ENCODE data around the gene PPIP5K2. TPM values are rescaled to one million over a fixed set of nuclear protein-coding genes. Genes with fewer than 3 reads are reported as not detected.

PPIP5K2 gene
- total RNA-seq, 2 donors from 2014 or later, result 23.9 to 24.9 TPM

DNA sequence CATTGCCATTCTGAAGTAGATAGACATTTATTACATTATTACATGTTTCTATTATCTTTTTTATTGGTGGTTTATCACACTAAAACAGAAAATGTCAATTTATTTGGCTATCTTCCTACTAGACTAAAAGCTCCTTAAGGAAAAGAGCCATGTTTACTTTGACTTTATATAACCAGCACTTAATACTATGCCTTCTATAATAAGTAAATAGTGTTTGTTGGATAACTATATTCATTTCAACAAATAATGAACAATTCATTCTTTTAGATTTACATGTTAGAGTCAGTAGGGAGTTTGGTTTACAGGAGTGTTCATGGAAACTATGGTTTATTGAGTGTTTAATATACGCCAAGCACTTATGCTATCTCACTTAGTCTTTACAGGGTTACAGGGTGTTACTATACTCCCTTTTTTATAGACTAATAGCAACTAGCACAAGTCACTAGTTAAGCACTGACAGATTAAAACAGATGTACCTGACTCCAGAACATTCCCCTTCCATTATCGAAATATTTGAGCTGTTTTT, 7.3 kb downstream of the PPIP5K2 start:
- intact Hi-C loops (cut with DNase I), result loop anchor here (10.0 kb wide), 1 partner anchor 543 kb away; no protein-coding TSS in a partner anchor
- H3K36me3 ChIP-seq, result no peaks in the 10 kb centered on the region
- TF ChIP-seq POLR2A (IDR thresholded peaks at IDR 0.05), result no peak
- TF ChIP-seq POLR2AphosphoS5 (IDR thresholded peaks at IDR 0.05), result no peak
- no peak for TF ChIP-seq CTCF (IDR thresholded peaks at IDR 0.05)
- no peaks in the 10 kb centered on the region for H3K9me3 ChIP-seq
- H3K27ac ChIP-seq, result no peak overlapping the region
- no peak overlapping the region for H3K4me3 ChIP-seq
- no peaks in the 10 kb centered on the region for H3K27me3 ChIP-seq (replicated peaks; ENCODE audit: insufficient read depth)
- DNase-seq (ENCODE audit: low spot score), result no peak
- 83% methylated on average over 2 of the region's 2 CpGs for WGBS
- H3K4me1 ChIP-seq (replicated peaks), result no peaks in the 10 kb centered on the region

DNA sequence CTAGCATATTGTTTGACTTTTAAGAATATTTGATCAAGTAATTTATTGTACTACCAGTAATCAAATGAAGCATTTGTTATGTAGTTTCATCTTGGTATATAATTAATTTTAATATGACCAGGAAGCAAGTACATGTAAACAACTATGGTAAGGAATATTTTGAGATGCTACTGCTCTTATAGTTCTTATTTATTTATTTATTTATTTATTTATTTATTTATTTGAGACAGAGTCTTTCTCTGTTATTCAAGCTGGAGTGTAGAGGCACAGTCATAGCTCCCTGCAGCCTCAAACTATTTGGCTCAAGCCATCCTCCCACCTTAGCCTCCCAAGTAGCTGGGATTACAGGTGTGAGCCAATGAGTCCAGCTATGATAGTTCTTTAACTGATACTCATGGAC, 8.1 kb downstream of the PPIP5K2 start:
- TF ChIP-seq CTCF (IDR thresholded peaks at IDR 0.05) (no peak), POLR2A (IDR thresholded peaks at IDR 0.05) (no peak)
- Histone ChIP-seq H3K36me3 (no peaks in the 10 kb centered on the region), H3K9me3 (no peaks in the 10 kb centered on the region), H3K27ac (no peak overlapping the region), H3K4me1 (replicated peaks) (no peaks in the 10 kb centered on the region), H3K4me3 (no peak overlapping the region), H3K27me3 (replicated peaks; ENCODE audit: insufficient read depth) (no peaks in the 10 kb centered on the region)
- DNase-seq (ENCODE audit: low spot score), result no peak
- intact Hi-C loops (cut with DNase I), result loop anchor here (10.0 kb wide), 1 partner anchor 543 kb away; no protein-coding TSS in a partner anchor

GRCh38 chr5:103132684-103133083, 12.6 kb downstream of the PPIP5K2 start:
- 91% methylated on average over 1 of the region's 1 CpG for WGBS
- intact Hi-C loops (cut with DNase I), result no loop called here

DNA sequence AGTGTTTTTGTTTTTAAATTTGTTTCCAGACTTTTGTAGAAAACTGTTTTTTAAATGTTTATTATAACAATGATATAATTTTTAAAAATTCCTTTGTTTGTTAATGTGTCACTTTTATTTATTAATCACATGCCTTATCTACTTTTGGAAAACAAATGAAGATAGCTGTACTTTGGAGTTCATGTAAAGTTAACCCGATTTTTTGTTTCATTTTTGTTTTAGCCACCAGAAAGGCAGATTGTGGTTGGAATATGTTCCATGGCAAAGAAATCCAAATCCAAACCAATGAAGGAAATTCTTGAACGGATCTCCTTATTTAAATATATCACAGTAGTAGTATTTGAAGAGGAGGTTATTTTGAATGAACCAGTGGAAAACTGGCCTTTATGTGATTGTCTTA, 13.1 kb downstream of the PPIP5K2 start:
- no peaks in the 10 kb centered on the region for H3K4me1 ChIP-seq (replicated peaks)
- DNase-seq (ENCODE audit: low spot score), result no peak
- H3K36me3 ChIP-seq, result no peaks in the 10 kb centered on the region
- no peak overlapping the region for H3K27ac ChIP-seq
- H3K9me3 ChIP-seq, result no peaks in the 10 kb centered on the region
- no peaks in the 10 kb centered on the region for H3K27me3 ChIP-seq (replicated peaks; ENCODE audit: insufficient read depth)
- 83% methylated on average over 2 of the region's 2 CpGs for WGBS
- TF ChIP-seq POLR2A (IDR thresholded peaks at IDR 0.05), result no peak
- TF ChIP-seq POLR2AphosphoS5 (IDR thresholded peaks at IDR 0.05), result no peak
- no peak for TF ChIP-seq CTCF (IDR thresholded peaks at IDR 0.05)
- intact Hi-C loops (cut with DNase I), result no loop called here
- H3K4me3 ChIP-seq, result no peak overlapping the region

More at GRCh38 chr5:103132684-103133083, 12.6 kb downstream of the PPIP5K2 start:
- Histone ChIP-seq H3K27ac (no peak overlapping the region), H3K9me3 (no peaks in the 10 kb centered on the region), H3K36me3 (no peaks in the 10 kb centered on the region), H3K27me3 (replicated peaks; ENCODE audit: insufficient read depth) (no peaks in the 10 kb centered on the region), H3K4me1 (replicated peaks) (no peaks in the 10 kb centered on the region), H3K4me3 (no peak overlapping the region)
- no peak for TF ChIP-seq POLR2AphosphoS5 (IDR thresholded peaks at IDR 0.05)
- no peak for TF ChIP-seq CTCF (IDR thresholded peaks at IDR 0.05)
- no peak for TF ChIP-seq POLR2A (IDR thresholded peaks at IDR 0.05)
- DNase-seq (ENCODE audit: low spot score), result no peak

DNA sequence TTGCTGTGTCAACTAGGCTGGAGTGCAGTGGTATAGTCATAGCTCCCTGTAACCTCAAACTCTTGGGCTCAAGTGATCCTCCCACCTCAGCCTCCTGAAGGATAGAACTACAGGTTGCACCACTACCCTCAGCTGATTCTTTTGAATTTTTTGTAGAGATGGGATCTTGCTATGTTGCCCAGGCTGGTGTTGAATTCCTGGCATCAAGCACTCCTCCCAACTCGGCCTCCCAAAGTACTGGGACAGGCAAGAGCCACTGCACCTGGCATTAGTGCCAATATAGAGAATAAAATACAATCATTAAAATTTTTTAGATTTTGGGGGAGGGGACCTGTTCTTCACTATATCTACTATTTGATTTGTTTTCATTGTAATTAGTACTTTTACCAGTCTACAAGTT, 15.4 kb downstream of the PPIP5K2 start:
- TF ChIP-seq POLR2A (IDR thresholded peaks at IDR 0.05), result no peak
- no peak for TF ChIP-seq CTCF (IDR thresholded peaks at IDR 0.05)
- no peak for TF ChIP-seq POLR2AphosphoS5 (IDR thresholded peaks at IDR 0.05)
- no peak overlapping the region for H3K4me3 ChIP-seq
- DNase-seq (ENCODE audit: low spot score), result no peak
- H3K9me3 ChIP-seq, result no peaks in the 10 kb centered on the region
- no peaks in the 10 kb centered on the region for H3K27me3 ChIP-seq (replicated peaks; ENCODE audit: insufficient read depth)
- intact Hi-C loops (cut with DNase I), result no loop called here
- no peaks in the 10 kb centered on the region for H3K4me1 ChIP-seq (replicated peaks)
- H3K27ac ChIP-seq, result no peak overlapping the region
- 86% methylated on average over 1 of the region's 1 CpG for WGBS
- no peaks in the 10 kb centered on the region for H3K36me3 ChIP-seq
